AG20443 (cell line): ENCODE measurements around the gene GRM1.

ENCODE experiments used
- DNase-seq: peaks from one replicate; pipeline ENCODE4 v3.0.0; 2012; ENCODE audit warnings: low spot score, mixed read lengths

GRM1 gene

GRCh38 chr6:146028851-146029572 is at the start of gene GRM1:
Gene GRM1, plus strand, starts transcription at chr6:146029062. Its CDS starts 456 bp downstream, at chr6:146029518.
- no peak for DNase-seq

GRCh38 chr6:146009338-146009737 is 19.5 kb upstream of the GRM1 start:
- DNase-seq, result no peak

- DNase-seq, result no peak
Observed at GRCh38 chr6:146014233-146014632, 14.6 kb upstream of the GRM1 start.

- DNase-seq, result no peak
Observed at GRCh38 chr6:146017672-146018071, 11.2 kb upstream of the GRM1 start.

GRCh38 chr6:146026873-146027272 is 2.0 kb upstream of the GRM1 start:
- no peak for DNase-seq

GRCh38 chr6:146027586-146028251 is 1.1 kb upstream of the GRM1 start:
- DNase-seq, result no peak

GRCh38 chr6:146028252-146028795 is 538 bp upstream of the GRM1 start:
- DNase-seq, result peak; percentile 93

- DNase-seq, result no peak
Observed at GRCh38 chr6:146029573-146030184, 817 bp downstream of the GRM1 start.

- no peak for DNase-seq
Observed at GRCh38 chr6:146032387-146032786, 3.5 kb downstream of the GRM1 start.

- DNase-seq, result no peak
Observed at GRCh38 chr6:146040360-146040759, 11.5 kb downstream of the GRM1 start.

GRCh38 chr6:146041282-146041681 is 12.4 kb downstream of the GRM1 start:
- DNase-seq, result no peak

- DNase-seq, result no peak
Observed at GRCh38 chr6:146047371-146047770, 18.5 kb downstream of the GRM1 start.

- no peak for DNase-seq
Observed at GRCh38 chr6:146050168-146050567, 21.3 kb downstream of the GRM1 start.

GRCh38 chr6:146056506-146056905 is 27.6 kb downstream of the GRM1 start:
- DNase-seq, result no peak

- no peak for DNase-seq
Observed at GRCh38 chr6:146065690-146066089, 36.8 kb downstream of the GRM1 start.

- DNase-seq, result no peak
Observed at GRCh38 chr6:146066506-146066905, 37.6 kb downstream of the GRM1 start.

- DNase-seq, result no peak
Observed at GRCh38 chr6:146071781-146072180, 42.9 kb downstream of the GRM1 start.

- DNase-seq, result no peak
Observed at GRCh38 chr6:146077992-146078391, 49.1 kb downstream of the GRM1 start.

- no peak for DNase-seq
Observed at GRCh38 chr6:146087386-146087785, 58.5 kb downstream of the GRM1 start.

- DNase-seq, result no peak
Observed at GRCh38 chr6:146090474-146090873, 61.6 kb downstream of the GRM1 start.

- DNase-seq, result no peak
Observed at GRCh38 chr6:146092961-146093686, 64.3 kb downstream of the GRM1 start.

GRCh38 chr6:146095481-146095880 is 66.6 kb downstream of the GRM1 start:
- no peak for DNase-seq
